ENCODE results near the gene BCHE.

Gene BCHE

DNA sequence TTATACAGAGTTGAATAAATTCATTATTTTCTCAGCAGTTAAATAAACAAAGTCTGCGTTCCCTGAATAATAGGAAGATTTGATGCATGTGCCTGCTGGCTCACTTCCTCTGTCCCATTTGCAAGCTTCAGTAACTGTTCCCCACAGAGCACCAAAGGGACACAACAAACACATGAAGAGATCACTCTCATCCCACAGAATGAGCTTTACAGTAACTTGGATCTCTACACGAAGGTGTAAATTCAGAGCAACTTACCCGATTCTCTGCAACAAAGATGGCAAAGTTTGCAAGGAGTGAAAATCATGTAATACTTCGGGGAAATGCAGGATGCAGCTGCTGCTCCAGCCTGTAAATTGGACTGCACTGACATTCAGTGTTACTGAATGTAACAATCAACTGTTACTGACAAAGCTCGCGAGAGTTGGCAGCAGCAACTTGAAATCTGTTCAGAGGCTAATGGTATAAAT lies at the start of gene BCHE:
TSS of gene BCHE (minus strand) at position 366 of the 468 bp plus-strand sequence. CDS start 6,390 bp downstream, outside the sequence.
- DNase-seq = no peak

DNA sequence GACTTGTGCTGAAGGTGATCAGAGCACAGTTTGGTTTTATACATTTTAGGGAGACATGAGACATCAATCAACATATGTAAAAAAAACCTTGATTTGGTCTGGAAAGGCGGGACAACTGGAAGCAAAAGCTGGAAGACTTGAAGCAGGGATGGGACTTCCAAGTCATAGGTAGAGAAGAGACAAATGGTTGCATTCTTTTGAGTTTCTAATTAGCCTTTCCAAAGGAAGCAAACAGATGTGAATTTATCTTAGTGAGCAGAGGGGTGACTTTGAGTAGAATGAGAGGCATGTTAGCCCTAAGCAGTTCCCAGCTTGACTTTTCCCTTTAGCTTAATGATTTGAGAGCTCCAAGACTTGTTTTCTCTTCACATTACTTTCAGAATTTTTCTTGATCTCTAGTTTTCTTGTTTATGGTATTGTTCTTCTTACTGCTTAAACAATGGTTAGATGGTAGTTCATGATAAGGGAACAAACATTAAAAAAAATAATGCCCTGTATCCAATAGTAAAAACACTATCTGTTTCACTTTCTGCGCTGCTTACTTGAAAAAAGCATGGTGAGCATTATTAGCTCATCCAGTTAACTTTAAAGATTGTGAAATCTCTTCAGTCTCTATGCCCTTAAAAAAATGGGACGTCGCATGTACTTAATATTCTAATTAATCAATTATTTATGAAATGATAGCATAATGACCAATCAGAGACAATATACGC lies 48.5 kb upstream of the BCHE start:
- DNase-seq = no peak

DNA sequence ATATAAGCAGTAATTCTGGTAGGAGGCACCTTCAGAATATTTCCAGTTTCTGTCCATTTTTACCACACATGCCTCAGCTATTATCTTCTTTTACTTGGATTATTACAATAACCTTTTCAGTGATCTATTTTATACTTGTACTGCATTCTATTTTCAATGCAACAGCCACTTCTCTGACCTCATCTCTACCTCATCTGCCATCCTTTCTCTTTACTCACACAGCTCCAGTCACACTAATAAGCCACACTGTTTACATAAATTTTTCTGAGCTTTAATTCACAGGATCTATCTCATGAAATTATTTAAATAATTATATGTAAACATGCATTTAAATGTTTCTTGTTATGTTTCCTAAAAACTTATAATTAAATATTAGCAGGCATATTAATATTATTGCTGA lies 47.3 kb upstream of the BCHE start:
- no peak for DNase-seq

DNA sequence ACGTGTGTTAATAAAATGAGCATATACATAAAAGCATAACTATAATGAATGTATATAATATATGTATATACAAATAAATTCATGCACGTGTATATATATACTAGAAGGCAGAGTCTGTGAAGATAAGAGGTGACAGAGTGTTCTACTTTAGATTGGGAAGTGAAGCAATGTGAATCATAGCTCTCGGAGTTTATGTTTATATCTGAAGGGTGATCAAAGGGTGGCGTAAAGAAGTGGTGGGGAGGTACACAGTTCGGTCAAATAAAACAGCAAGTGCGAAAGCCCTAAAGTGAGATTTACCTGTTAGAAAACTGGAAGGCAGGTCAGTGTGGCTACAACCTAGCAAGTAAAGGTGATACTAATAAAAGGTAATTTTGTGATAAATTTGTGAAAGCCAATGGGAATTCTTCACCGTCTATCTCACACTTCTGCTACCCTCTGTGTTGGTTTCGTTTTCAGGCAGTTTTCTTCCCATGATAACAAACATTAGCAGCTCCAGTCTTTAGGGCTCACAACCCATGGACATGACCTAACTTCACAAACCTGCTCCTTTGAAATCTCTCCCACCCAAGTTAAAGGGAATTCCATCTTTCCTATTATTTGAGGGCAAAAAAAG lies 46.7 kb upstream of the BCHE start:
- no peak for DNase-seq

DNA sequence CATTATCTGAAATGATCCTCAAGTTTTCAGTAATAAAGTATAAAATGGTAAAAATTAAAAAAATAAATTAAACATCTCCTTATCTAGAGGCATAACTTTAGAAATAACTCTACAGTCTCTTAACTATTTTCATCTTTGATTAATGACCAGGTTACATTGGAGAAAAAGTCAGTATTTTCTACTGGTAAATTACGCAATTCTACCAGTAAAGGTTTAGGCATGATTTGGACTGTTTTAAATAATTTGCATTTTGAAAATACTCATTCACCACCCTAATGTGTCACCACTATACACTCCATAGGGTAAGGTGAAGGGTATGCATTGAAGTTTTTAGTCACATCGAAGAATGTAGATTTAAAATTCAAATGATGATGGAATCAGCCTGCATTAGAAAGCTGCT lies 45.9 kb upstream of the BCHE start:
- DNase-seq = no peak

DNA sequence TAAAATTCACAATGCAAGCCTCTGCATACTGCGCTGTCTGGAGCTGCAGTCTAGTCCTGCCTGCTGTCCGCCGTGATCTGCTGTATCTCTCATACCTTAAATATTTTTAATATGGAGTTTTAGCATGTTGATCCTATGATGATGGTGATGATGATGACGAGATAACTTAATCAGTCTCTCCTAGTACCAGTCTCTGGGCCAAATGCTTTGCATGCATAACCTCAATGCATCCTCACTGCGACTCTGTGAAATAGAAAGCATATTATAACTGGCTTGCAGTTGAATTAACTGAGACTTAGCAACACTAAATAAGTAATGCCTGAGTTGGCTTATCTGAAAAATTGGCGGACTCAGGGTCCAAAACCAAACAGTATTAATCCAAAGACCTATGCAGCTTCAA lies 38.4 kb upstream of the BCHE start:
- DNase-seq = no peak

DNA sequence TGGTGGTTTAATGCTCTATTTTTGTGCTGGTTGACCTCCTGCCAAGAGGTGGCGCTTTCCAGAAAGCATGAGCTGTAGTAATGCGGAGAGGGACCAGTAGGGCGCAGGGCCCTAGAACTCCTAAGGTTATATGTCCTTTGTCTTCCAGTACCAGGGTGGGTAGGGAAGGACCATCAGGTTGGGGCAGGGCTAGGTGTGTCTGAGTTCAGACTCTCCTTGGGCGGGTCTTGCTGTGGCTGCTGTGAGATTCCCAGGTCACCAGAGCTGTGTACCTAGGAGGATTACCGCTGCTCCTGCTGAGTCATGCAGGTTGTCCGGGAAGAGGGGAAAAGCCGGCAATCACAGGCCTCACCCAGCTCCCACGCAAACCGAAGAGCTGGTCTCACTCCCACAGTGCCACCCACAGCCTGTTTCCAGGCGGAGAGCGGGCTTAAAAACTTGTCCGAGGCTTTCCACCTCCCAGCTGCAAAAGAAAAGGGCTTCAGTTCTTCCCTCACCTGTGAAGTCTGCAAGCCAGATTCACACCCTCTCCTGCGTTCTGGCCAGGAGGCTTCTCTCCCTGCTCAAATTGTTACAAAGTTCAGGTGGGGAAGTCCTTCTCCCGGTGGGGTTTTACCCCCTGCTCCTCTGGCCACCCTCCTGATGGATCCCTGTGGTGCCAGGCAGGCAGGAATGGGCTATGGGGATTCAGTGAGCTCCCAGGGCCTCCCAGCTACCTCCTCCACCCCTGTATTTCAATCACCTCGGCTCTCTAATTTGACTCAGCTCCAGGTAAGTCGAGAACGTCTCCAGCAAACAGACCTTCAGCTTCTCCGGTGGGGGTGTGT lies 37.7 kb upstream of the BCHE start:
- DNase-seq = no peak

DNA sequence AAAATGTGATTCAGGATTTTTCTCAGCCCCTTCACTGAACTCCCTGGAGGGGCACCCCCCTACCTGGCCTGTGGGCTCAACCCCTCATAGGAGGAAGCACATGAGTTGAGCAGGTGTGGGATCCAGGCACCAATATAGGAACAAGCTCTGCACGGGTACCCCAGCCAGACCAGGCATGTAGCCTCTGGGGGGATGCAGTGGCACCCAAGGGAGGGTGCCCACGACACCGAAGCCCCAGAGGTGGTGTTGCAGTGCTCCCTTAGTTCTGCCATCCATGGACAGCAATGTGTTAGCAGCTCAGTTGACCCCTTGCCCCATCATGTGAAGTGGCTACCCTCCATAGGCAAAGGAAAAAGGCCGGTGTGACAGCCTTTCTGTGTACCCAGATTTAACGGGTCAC lies 30.9 kb upstream of the BCHE start:
- DNase-seq = no peak

DNA sequence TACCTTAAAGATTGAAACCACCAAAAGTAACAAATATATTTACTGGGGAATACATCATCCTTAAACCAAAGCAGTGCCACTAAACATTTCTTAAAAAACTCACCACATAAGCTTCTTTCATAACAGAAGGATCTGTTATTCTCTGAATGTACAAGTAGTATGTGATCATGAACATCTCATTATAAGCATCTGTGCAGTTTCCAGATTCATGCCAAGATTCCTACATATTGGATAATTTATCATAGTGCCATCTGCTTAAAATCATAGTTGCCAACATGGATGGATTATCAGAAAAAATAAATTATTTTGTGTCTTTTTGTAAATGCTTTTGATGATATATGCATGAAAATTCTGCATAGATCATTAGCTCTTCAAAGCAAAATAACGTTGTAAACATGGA lies 21.8 kb upstream of the BCHE start:
- no peak for DNase-seq

DNA sequence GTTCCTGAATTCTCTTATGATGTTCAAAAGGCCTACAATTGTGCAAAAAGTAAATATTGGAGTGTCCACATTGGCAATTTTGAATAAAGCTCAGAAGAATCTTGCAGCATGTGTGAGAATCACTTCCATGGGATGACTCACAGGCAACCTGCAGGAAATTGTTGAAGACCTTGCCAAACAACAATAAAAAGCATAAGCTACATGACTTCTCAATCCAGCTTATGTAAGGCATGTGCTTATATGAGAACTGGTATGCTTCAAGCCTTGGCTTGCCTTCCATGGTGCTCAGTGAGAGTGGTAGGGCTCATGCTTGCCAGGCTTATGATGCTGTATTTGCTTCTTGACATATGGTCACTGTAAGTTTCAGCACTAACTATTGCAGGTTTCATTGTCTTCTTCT lies 18.4 kb upstream of the BCHE start:
- no peak for DNase-seq

DNA sequence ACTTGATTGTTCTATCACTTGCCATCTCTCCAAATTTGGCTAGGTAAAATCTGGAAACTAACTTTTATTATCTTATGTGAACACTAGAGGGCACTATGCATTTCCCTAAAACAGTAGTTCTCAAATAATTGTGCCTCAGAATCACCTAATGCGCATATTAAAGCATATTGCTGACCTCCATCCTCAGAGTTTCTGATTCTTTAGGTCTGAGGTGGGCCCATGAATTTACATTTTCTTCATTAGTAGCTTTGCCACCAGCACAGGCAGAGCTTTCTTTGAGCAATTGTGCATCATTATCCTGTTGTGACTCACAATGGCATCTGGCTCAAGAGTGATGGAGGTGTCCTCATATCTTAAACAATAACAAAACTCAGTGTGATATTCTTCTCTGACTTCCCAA lies 17.5 kb upstream of the BCHE start:
- DNase-seq = no peak

DNA sequence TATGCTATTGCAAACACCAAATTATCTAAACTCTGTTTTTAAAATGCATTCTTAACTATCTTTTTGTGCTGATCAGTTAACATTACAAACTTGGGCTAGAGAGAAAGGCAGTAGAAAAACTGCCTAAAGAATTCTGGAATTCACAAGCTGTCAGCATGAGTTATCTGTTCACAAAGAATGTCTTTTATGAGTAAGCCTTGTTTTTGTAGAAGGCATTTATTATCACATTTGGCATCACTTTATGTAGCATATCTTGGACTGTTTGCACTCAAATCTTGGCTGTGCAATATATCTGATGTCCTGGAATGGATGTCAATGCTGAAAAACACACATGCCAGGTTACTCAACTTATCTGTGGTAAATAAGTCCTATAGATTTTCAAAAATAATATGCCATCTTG lies 15.5 kb upstream of the BCHE start:
- no peak for DNase-seq

DNA sequence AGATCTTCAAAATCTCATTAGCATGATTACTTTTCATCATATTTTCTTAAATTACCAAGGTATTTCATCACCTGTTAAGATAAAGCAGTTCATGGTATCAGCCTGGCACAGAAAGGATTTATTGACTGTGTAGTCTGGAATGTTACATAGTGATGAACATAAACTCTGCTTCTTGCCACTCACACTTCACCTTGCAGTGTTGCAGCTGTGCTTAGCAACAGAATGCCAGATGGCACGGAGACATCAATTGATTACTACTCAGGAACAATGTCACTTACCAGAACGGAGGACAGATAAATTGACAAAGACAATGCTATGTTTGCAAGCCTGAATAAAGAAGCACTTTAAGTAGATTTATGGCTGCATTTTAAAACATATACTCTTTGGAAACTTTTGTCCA lies 15.0 kb upstream of the BCHE start:
- no peak for DNase-seq

DNA sequence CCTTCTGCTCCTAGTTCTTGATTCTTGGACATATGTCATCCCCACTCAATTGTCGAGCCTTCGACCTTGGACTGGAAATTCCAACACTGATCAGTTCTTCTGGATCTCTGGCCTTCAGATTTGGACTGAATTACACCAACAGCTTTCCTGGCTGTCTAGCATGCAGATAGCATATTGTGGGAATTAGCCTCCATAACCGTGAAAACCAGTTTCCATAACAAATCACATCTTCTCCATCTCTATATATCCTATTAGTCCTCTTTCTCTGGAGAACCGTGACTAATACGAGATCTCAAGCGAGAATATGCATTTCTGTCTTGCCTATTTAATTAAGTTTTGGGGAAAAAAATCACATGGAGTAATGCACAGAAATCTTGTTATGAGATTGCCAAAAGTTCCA lies 8.8 kb upstream of the BCHE start:
- no peak for DNase-seq

DNA sequence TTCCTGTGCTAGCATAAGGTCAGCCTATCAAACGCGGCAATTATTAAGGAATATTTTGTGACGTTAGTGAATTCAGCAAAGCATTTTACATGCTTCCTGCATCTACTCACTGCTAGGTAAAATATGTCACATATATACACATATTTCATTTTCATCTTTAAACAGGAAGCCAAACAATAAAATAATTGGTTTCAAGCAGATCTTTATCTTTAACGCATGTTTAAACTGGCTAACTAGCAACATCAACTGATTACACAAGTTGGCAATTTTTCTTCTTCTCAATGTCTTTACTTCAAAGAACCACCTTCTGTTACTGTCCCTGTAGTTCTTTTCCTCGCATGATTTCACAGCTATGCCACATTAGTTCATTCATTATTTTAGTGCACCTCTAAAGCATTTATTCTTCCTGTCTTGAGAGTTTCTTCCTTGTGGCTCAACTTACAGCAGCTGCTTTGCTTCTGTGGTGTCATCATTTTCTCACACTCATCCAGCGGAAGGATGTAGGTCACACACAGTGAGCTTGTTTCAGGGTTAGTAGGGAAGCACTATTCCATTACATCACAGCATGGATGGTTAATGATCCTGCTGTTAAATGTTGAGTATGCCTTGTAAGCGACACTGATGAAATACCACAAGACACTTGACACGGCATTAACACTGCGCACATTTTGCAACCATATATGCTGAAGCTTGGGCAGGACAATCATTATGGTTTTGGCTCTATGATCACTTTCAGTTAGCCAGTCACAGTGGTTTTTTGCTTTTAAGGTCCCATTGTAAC lies 2.3 kb upstream of the BCHE start:
- DNase-seq = no peak

DNA sequence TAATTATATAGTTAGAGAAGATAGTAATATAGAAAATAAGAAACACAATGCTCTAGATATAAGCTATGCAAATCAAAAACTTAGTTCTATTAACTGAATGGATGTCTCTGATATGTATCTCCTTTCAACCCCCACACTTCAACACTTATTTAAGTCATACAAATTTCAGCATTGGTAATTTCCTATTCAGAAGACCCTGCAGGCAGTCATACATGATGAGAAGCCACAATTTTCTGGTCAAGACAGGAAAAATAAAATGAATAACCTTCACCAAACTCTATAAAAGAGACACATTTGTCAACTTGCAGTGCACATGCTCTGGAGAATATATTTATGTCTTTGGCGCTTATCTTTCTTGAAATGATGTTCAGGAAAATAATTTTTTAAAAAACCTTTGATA lies 578 bp upstream of the BCHE start:
- DNase-seq = no peak

DNA sequence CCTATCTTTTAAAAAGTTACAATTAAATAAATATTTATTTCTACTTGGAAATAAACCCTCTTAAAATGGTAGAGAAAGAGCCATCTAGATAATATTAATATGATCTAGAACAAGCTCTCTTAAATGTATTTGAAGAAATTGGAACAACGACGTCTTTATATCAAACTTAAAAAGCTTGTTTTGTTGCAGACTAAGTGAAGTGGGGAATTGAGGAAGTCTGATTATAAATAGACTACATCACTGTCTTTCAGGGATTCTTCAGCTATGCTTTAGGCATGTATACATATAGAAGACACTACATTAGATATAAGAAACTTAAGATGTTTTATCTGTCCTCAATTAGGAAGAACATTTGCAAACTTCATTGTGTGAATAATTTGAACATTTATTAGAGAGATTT lies 1.8 kb downstream of the BCHE start:
- DNase-seq = no peak

DNA sequence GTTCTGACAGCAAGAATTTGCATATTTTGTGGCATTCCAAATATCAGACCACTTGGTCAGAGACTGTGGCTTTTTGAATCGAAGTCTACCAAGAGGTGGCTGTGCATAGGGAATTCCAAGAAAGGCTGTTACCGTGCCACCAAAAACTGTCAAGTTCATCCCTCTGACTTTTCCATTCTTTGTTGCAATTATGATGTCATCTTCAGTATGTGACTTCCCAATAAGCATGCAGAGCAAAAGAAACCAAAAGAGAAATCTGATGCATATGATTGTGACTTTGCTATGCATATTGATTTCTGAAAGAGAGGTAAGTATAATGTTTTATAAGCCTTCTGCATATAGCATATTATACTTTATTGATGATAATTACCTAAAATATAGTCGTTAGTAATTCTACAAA lies 6.5 kb downstream of the BCHE start:
- no peak for DNase-seq

DNA sequence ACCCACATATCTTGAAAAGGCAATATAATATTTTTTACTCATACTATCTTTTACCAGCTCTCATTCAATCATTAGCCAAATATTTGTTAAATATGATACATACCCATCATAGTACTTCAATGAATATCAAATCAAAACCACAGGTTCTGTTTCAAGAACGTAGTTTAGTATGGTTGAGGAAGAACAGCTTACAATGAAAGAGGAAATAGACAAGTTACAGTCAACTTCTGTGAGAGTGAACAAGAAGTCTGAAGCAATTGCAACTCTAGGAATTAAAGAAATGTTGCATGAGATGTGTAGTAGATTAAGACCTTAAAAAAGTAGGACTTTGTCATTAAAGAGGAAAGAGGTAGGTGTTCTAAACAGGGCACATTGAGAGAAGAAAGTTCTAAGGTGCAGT lies 9.3 kb downstream of the BCHE start:
- no peak for DNase-seq

DNA sequence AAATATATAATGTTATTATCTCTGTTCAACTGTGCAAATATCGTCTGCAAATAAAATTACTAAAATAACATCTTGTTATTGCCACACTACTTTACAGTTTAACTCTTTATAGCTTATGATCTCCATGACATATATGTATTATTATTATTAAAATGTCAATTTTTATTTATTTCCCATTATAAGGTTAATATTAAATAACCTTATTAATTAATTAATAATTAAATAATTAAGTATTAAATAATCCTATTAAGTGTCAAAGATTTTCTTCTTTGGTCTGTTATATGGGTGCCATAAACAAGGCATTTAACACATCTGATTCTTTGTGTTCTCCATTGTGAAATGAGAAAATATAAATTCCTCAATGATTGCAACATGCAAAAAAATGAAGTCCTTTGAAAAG lies 10.0 kb downstream of the BCHE start:
- no peak for DNase-seq

DNA sequence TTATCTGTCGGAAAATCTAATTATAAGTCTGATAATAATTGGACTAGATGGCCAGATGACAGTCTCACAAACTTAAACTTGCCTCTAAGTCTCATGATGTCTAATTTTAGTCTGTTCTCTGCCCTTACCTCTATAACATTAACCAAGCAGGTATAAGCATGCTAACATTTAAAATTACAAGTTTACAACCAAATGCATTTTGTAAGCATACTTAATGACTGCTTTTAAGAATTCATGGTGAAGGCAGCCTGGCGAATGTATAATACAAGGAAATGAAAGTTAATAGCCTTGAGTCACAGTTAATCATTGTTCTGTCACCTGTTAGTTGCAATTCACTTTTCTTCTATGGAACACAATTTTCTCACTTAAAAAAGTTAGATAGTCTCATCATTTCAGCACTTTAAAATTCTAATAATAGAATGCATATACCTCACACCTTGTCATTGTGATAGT lies 16.5 kb downstream of the BCHE start:
- DNase-seq = no peak

DNA sequence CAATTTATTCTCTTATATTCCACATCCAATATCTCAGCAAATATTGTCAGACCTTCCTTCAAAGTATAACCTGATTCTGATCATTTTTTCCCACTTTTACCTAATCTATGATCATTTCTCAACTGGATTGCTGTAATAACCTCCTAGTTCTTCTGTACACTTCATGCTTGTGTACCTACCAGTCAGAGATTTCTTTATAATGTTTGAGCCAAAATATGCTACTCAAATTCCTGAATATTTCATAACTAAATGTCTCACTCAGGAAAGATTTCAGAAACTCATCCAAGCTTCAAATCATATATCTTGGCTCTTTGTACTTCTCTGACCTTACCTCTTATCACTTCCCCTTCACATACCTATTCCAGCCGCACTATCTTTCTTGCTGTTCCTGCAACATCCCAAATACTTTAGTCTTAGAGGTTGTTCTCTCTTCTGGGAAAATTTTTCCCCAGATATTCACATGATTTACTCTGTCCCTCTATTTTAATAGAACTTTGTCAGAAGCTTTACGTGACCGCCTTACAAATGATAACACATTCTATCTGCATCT lies 20.0 kb downstream of the BCHE start:
- DNase-seq = no peak

DNA sequence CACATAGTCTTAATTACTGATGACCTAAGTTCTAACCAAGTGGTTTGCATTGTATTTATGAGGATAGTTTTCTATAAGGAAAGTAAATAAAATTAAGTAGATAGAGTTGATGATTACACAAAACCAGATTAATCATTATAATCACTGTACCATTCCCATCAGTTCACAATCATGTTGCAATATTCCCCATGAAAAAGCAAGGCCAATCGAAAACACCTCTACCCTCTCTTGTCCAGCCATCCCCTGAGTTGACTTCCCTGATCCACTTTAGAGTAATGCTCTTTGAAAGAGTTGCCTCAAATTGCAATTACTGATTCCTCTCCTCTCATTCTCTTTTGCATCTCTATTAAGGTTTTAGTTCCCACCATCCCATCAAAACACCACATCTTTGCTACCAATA lies 21.0 kb downstream of the BCHE start:
- no peak for DNase-seq
